Loucy (cell line): Measurements from ENCODE around the gene TUFM.

Experiments used
- EZH2phosphoT487 ChIP-seq: fragments of 200-600 bp; IDR thresholded peaks from 2 replicates; pipeline ENCODE4 v1.6.1; 2018; ENCODE audit warnings: antibody characterized with exemption, mild to moderate bottlenecking, moderate library complexity, borderline replicate concordance
- TF ChIP-seq, protein P1 (sequence below): fragments of 200-600 bp; sonication (generic); conservative IDR thresholded peaks from 2 replicates; pipeline ENCODE4 v1.5.1; 2014; ENCODE audit warnings: mild to moderate bottlenecking, antibody characterized with exemption, low read length

DNA sequence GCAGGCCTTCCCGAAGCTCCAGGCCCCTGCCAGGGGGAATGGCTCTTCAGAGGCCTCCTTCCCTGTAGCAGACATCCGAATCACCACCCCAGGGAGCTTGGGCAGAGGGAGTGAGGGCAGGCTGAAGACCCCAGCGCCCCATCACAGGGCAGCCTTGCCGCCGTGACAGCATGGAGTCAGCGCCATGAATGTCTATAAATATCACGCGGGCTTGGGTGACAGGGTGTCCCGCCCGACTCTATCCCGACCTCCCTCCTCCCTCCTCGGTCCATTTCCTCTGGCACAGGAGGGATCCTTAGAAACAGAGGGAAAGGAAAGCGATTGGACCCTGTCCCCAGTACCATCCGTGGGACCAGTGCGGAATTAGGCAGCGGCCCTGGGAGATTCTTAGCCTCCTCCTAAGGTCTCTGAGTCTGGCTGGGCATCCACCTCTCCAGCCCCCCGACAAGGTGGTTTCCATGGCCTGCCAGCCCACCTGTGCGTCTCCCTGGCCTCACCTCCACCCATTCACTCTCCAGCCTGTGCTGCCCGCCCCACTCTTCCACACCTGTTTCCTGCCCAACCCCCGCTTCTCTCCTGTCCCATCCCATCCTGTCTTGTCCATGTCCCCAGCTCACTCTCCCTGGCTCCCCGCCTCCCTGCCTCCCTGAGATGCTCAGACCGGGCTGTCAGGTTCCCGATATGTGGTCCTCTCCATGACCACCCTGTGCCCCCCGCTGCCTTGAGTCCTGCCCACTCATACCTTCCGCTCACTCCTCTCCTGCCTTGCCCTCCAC, 37.3 kb upstream of the TUFM start:
- TF ChIP-seq, protein P1, sequence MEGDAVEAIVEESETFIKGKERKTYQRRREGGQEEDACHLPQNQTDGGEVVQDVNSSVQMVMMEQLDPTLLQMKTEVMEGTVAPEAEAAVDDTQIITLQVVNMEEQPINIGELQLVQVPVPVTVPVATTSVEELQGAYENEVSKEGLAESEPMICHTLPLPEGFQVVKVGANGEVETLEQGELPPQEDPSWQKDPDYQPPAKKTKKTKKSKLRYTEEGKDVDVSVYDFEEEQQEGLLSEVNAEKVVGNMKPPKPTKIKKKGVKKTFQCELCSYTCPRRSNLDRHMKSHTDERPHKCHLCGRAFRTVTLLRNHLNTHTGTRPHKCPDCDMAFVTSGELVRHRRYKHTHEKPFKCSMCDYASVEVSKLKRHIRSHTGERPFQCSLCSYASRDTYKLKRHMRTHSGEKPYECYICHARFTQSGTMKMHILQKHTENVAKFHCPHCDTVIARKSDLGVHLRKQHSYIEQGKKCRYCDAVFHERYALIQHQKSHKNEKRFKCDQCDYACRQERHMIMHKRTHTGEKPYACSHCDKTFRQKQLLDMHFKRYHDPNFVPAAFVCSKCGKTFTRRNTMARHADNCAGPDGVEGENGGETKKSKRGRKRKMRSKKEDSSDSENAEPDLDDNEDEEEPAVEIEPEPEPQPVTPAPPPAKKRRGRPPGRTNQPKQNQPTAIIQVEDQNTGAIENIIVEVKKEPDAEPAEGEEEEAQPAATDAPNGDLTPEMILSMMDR = no peak
- TF ChIP-seq EZH2phosphoT487 = no peak
